CD14-positive monocyte (primary cell): Measurements from ENCODE around the gene SLC12A7. TPM values are rescaled to one million over a fixed set of nuclear protein-coding genes. Genes with fewer than 3 reads are reported as not detected.

ENCODE experiments used
- DNase-seq, 3 donors: peaks; one replicate each; pipeline ENCODE4 v3.0.0-alpha.2; 2011 to 2022
- H2AFZ ChIP-seq: 2 replicates; pipeline ENCODE4 v1.6.0; 2012; ENCODE audit warnings: mild to moderate bottlenecking, low read depth, low read length, inconsistent platforms; ENCODE audit not compliant: insufficient read depth, poor library complexity, severe bottlenecking
- H3K27ac ChIP-seq, 2 donors: 1 replicate in 1 of 2; 2 replicates in 1 of 2; pipeline ENCODE4 v1.5.1; 2012 to 2013; ENCODE audit warnings: low read length in 2 of 2, control low read depth in 1 of 2, inconsistent platforms in 1 of 2, low read depth in 1 of 2, mild to moderate bottlenecking in 1 of 2
- H3K27me3 ChIP-seq, 2 donors: one replicate each; pipeline versions ENCODE4 v1.6.0 to v1.6.1; 2011 to 2013; ENCODE audit warnings: low read length in 2 of 2; ENCODE audit not compliant: control insufficient read depth in 2 of 2, insufficient read depth in 2 of 2
- H3K36me3 ChIP-seq, 2 donors: replicated peaks in 1 of 2; 1 replicate in 1 of 2; 2 replicates in 1 of 2; pipeline versions ENCODE4 v1.5.1 to v1.6.1; 2012 to 2013; ENCODE audit warnings: low read length in 2 of 2, control low read depth in 1 of 2, inconsistent platforms in 1 of 2, mild to moderate bottlenecking in 1 of 2; ENCODE audit not compliant: insufficient read depth in 2 of 2, control insufficient read depth in 1 of 2
- H3K4me1 ChIP-seq, 2 donors: 1 replicate in 1 of 2; 2 replicates in 1 of 2; pipeline versions ENCODE4 v1.5.1 to v1.6.1; 2012 to 2013; ENCODE audit warnings: low read length in 2 of 2, control low read depth in 1 of 2, inconsistent platforms in 1 of 2, mild to moderate bottlenecking in 1 of 2, moderate library complexity in 1 of 2; ENCODE audit not compliant: insufficient read depth in 2 of 2, control insufficient read depth in 1 of 2
- H3K4me2 ChIP-seq: replicated peaks from 2 replicates; pipeline ENCODE3; 2012; ENCODE audit warnings: low read length, moderate library complexity, mild to moderate bottlenecking; ENCODE audit not compliant: poor library complexity, severe bottlenecking; ENCODE audit errors: extremely low read depth
- H3K4me3 ChIP-seq, 3 experiments: fragments of 200-600 bp in 1 of 3; sonication (generic) in 1 of 3; replicated peaks in 1 of 3; 1 replicate in 2 of 3; 2 replicates in 1 of 3; pipeline ENCODE4 v1.5.1; 2011 to 2013; ENCODE audit warnings: low read length in 3 of 3, mild to moderate bottlenecking in 3 of 3, control low read depth in 2 of 3, low read depth in 2 of 3, inconsistent platforms in 1 of 3, moderate library complexity in 1 of 3
- H3K79me2 ChIP-seq: 2 replicates; pipeline ENCODE4 v1.6.0; 2012; ENCODE audit warnings: mild to moderate bottlenecking, control low read depth, inconsistent platforms, low read length, moderate library complexity; ENCODE audit not compliant: insufficient read depth
- H3K9ac ChIP-seq: 2 replicates; pipeline ENCODE4 v1.6.0; 2017; ENCODE audit warnings: low read length, mild to moderate bottlenecking; ENCODE audit not compliant: insufficient read depth, poor library complexity, severe bottlenecking
- H3K9me3 ChIP-seq, 2 donors: replicated peaks in 1 of 2; 1 replicate in 1 of 2; 2 replicates in 1 of 2; pipeline versions ENCODE4 v1.5.1 to v1.6.1; 2012 to 2013; ENCODE audit warnings: low read length in 2 of 2, control low read depth in 1 of 2; ENCODE audit not compliant: control insufficient read depth in 1 of 2, insufficient read depth in 1 of 2
- H4K20me1 ChIP-seq: 2 replicates; pipeline ENCODE4 v1.6.0; 2012; ENCODE audit warnings: mild to moderate bottlenecking, low read length, control low read depth, moderate library complexity; ENCODE audit not compliant: insufficient read depth
- H3K27ac Mint-ChIP-seq, 7 donors: one replicate each; pipeline ENCODE4 v1.8.0; 2020; ENCODE audit warnings: mild to moderate bottlenecking in 7 of 7, mixed read lengths in 7 of 7, moderate library complexity in 6 of 7, inconsistent platforms in 2 of 7
- H3K27me3 Mint-ChIP-seq, 3 donors: one replicate each; pipeline ENCODE4 v1.8.0; 2021 to 2022; ENCODE audit warnings: low read depth in 3 of 3, mild to moderate bottlenecking in 3 of 3, mixed read lengths in 3 of 3, moderate library complexity in 3 of 3, inconsistent platforms in 1 of 3
- H3K36me3 Mint-ChIP-seq, 2 donors: one replicate each; pipeline ENCODE4 v1.8.0; 2020; ENCODE audit warnings: mixed read lengths in 2 of 2, inconsistent platforms in 1 of 2, mild to moderate bottlenecking in 1 of 2
- H3K4me1 Mint-ChIP-seq: one replicate; pipeline ENCODE4 v1.8.0; 2020; ENCODE audit warnings: mild to moderate bottlenecking, mixed read lengths
- H3K4me3 Mint-ChIP-seq, 2 donors: one replicate each; pipeline ENCODE4 v1.8.0; 2020; ENCODE audit warnings: mild to moderate bottlenecking in 2 of 2, mixed read lengths in 2 of 2, moderate library complexity in 1 of 2
- H3K9me3 Mint-ChIP-seq, 7 donors: one replicate each; pipeline ENCODE4 v1.8.0; 2020 to 2022; ENCODE audit warnings: mixed read lengths in 7 of 7, mild to moderate bottlenecking in 6 of 7, moderate library complexity in 6 of 7, inconsistent platforms in 2 of 7
- WGBS: methylation state at CpG from one replicate; pipeline ENCODE4 v1.1.5; 2013; ENCODE audit warnings: missing lambda C conversion rate; ENCODE audit not compliant: insufficient coverage; 5-methylcytosine and 5-hydroxymethylcytosine counted together
- intact Hi-C, 2 donors: fragments of 100-400 bp; cut with micrococcal nuclease; formaldehyde crosslinking; loops; one replicate each; pipeline versions ENCODE4 v1.15.0 to v1.15.1; 2023
- polyA plus RNA-seq, 3 donors: library from polyadenylated mRNA; depleted of rRNA in 1 of 3; unstranded in 2 of 3; stranded (reverse) in 1 of 3; fragments of 300-500 nt in 2 of 3; fragments of >200 nt in 1 of 3; fragmentation: Illumina TruSeq in 2 of 3; gene quantifications; 1 replicate in 2 of 3; 2 replicates in 1 of 3; pipeline ENCODE4 v1.2.3, GENCODE V29; 2012 to 2021
- TF ChIP-seq, protein P1 (sequence below): fragments of 200-600 bp; IDR thresholded peaks from one replicate; pipeline ENCODE4 v1.8.0; 2022; ENCODE audit warnings: antibody characterized with exemption, mild to moderate bottlenecking

Gene SLC12A7
- polyA plus RNA-seq, 3 donors, result 8.2 to 31.2 (median 12.5) TPM

DNA sequence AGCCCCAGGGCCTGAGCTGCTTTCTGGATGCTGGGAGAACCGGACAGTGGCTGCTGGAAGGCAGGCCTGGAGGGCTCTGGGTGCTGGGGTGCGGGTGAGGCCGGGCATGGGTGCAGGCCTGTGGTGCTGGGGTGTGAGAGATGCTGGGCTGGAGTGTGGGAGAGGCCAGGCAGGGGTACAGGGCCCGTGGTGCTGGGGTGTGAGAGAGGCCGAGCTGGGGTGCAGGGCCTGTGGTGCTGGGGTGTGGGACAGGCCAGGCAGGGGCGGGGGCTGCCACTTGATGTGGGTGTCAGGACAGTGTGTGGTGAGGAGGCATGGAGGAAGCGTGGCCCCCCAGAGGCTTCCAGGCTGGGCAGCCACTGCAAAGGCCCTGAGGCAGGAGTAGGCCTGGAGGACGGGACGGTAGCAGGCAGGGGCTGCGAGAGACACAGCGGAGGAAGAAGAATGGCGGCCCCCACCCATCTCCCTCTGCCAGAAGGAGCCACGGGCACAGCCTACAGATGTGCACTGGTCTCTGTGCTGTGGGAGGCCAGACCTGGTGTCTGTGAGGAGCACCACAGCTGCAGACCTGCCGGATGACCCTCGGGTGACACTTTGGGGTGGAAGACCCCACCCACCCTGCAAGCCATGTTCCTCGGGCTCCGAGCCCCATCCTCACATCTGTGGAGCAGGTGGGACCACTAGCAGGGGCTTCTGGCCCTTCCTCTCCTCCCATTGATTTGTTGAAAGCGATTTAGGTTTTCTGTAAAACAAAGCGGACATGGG lies 94.0 kb downstream of the SLC12A7 start:
- H3K27me3 Mint-ChIP-seq, result peaks cover 0 to 8% (median 6%) of the 10 kb centered on the region in 3 donors
- Histone ChIP-seq H3K79me2 (no peaks in the 10 kb centered on the region), H3K4me3 (no peak overlapping the region), H3K36me3 (no peaks in the 10 kb centered on the region), H3K9ac (no peak overlapping the region), H3K4me2 (no peak overlapping the region), H3K27me3 (no peaks in the 10 kb centered on the region), H3K9me3 (no peaks in the 10 kb centered on the region), H4K20me1 (no peaks in the 10 kb centered on the region), H3K4me1 (no peaks in the 10 kb centered on the region), H2AFZ (no peak overlapping the region), H3K27ac (no peak overlapping the region)
- TF ChIP-seq, protein P1, sequence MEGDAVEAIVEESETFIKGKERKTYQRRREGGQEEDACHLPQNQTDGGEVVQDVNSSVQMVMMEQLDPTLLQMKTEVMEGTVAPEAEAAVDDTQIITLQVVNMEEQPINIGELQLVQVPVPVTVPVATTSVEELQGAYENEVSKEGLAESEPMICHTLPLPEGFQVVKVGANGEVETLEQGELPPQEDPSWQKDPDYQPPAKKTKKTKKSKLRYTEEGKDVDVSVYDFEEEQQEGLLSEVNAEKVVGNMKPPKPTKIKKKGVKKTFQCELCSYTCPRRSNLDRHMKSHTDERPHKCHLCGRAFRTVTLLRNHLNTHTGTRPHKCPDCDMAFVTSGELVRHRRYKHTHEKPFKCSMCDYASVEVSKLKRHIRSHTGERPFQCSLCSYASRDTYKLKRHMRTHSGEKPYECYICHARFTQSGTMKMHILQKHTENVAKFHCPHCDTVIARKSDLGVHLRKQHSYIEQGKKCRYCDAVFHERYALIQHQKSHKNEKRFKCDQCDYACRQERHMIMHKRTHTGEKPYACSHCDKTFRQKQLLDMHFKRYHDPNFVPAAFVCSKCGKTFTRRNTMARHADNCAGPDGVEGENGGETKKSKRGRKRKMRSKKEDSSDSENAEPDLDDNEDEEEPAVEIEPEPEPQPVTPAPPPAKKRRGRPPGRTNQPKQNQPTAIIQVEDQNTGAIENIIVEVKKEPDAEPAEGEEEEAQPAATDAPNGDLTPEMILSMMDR, result no peak
- H3K27ac Mint-ChIP-seq, result no peak overlapping the region
- intact Hi-C loops, result no loop called here
- H3K9me3 Mint-ChIP-seq, result no peaks in the 10 kb centered on the region
- DNase-seq, result no peak
- 91% methylated on average over 12 of the region's 19 CpGs for WGBS
- no peak overlapping the region for H3K4me3 Mint-ChIP-seq
- no peaks in the 10 kb centered on the region for H3K4me1 Mint-ChIP-seq
- H3K36me3 Mint-ChIP-seq, result no peaks in the 10 kb centered on the region

DNA sequence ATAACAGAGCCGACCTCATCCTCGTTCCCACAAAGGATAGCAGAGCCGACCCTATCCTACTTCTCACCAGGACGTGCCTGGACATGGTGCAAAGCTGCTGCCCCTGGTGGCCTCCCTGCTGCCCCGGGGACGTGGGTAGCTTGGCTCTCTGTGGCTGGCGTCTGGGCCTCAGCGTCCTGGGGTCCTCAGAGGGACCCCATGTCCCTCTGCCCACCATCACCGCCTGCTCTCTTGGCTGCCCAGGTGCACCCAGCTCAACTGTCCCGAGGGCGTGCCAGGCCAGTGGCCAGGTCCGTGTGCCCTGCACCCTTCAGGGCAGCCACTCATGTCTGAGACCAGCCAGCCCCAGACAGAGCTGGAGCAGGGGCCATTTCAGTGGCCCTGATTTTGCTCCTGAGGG lies 94.8 kb downstream of the SLC12A7 start:
- H3K4me3 ChIP-seq, result no peak overlapping the region
- no peak overlapping the region for H3K9ac ChIP-seq
- TF ChIP-seq, protein P1, result no peak
- no peak overlapping the region for H3K27ac Mint-ChIP-seq
- H3K4me2 ChIP-seq, result no peak overlapping the region
- peaks cover 0 to 9% (median 6%) of the 10 kb centered on the region in 3 donors for H3K27me3 Mint-ChIP-seq
- no peak overlapping the region for H2AFZ ChIP-seq
- intact Hi-C loops, result no loop called here
- no peaks in the 10 kb centered on the region for H3K36me3 Mint-ChIP-seq
- no peaks in the 10 kb centered on the region for H3K27me3 ChIP-seq
- H3K9me3 ChIP-seq, result no peaks in the 10 kb centered on the region
- H3K36me3 ChIP-seq, result no peaks in the 10 kb centered on the region
- H3K27ac ChIP-seq, result no peak overlapping the region
- H3K4me1 Mint-ChIP-seq, result no peaks in the 10 kb centered on the region
- no peak overlapping the region for H3K4me3 Mint-ChIP-seq
- no peaks in the 10 kb centered on the region for H3K9me3 Mint-ChIP-seq
- 85% methylated on average over 12 of the region's 12 CpGs for WGBS
- no peaks in the 10 kb centered on the region for H3K79me2 ChIP-seq
- DNase-seq, result no peak
- H4K20me1 ChIP-seq, result no peaks in the 10 kb centered on the region
- H3K4me1 ChIP-seq, result no peaks in the 10 kb centered on the region
